Liver (tissue), 9 donors: ENCODE results near the gene FSIP1. TPM values are rescaled to one million over a fixed set of nuclear protein-coding genes. Genes with fewer than 3 reads are reported as not detected.

Experiments used
- DNase-seq: peaks from one replicate; pipeline ENCODE4 v3.0.0-alpha.2; 2017; ENCODE audit warnings: low spot score
- H3K27ac ChIP-seq, 2 donors: one replicate each; pipeline ENCODE4 v1.7.0; 2013; ENCODE audit warnings: inconsistent platforms in 2 of 2, low read length in 2 of 2, control low read depth in 1 of 2, low read depth in 1 of 2, mild to moderate bottlenecking in 1 of 2
- H3K27me3 ChIP-seq, 4 donors: one replicate each; pipeline versions ENCODE4 v1.6.1 to v1.7.0; 2013; ENCODE audit warnings: low read length in 3 of 4, inconsistent platforms in 1 of 4, mild to moderate bottlenecking in 1 of 4, moderate library complexity in 1 of 4; ENCODE audit not compliant: control insufficient read depth in 4 of 4, insufficient read depth in 4 of 4
- H3K36me3 ChIP-seq, 4 donors: one replicate each; pipeline versions ENCODE4 v1.6.1 to v1.7.0; 2013; ENCODE audit warnings: low read length in 3 of 4, mild to moderate bottlenecking in 3 of 4, low read depth in 1 of 4, moderate library complexity in 1 of 4; ENCODE audit not compliant: control insufficient read depth in 4 of 4, insufficient read depth in 3 of 4
- H3K4me1 ChIP-seq, 4 donors: one replicate each; pipeline versions ENCODE4 v1.6.1 to v1.7.0; 2013; ENCODE audit warnings: low read length in 3 of 4, mild to moderate bottlenecking in 3 of 4, moderate library complexity in 1 of 4; ENCODE audit not compliant: control insufficient read depth in 4 of 4, insufficient read depth in 4 of 4
- H3K4me3 ChIP-seq, 3 donors: one replicate each; pipeline versions ENCODE4 v1.6.1 to v1.7.0; 2013; ENCODE audit warnings: low read length in 3 of 3, control low read depth in 1 of 3, low read depth in 1 of 3, mild to moderate bottlenecking in 1 of 3
- H3K9ac ChIP-seq, 2 donors: one replicate each; pipeline ENCODE4 v1.7.0; 2013; ENCODE audit warnings: low read length in 2 of 2, mild to moderate bottlenecking in 2 of 2, moderate library complexity in 2 of 2, control low read depth in 1 of 2, low read depth in 1 of 2
- H3K9me3 ChIP-seq, 4 donors: one replicate each; pipeline versions ENCODE4 v1.6.1 to v1.7.0; 2013; ENCODE audit warnings: low read length in 3 of 4; ENCODE audit not compliant: control insufficient read depth in 4 of 4
- EGR1 ChIP-seq, 2 donors: IDR thresholded peaks; 2 replicates each; pipeline ENCODE4 v1.6.1; 2016 to 2018; ENCODE audit warnings: antibody characterized with exemption in 2 of 2, low read depth in 2 of 2
- FOXA1 ChIP-seq: IDR thresholded peaks from 2 replicates; pipeline ENCODE4 v1.6.1; 2016; ENCODE audit warnings: antibody characterized with exemption
- FOXA2 ChIP-seq: IDR thresholded peaks from 2 replicates; pipeline ENCODE4 v1.6.1; 2016; ENCODE audit warnings: antibody characterized with exemption
- GABPA ChIP-seq, 2 donors: IDR thresholded peaks in 1 of 2; conservative IDR thresholded peaks in 1 of 2; 2 replicates each; pipeline ENCODE4 v1.6.1; 2016; ENCODE audit warnings: antibody characterized with exemption in 2 of 2, mild to moderate bottlenecking in 1 of 2, moderate library complexity in 1 of 2
- HNF4A ChIP-seq, 2 donors: conservative IDR thresholded peaks; 2 replicates each; pipeline ENCODE4 v1.6.1; 2016; ENCODE audit warnings: antibody characterized with exemption in 2 of 2, mild to moderate bottlenecking in 2 of 2
- HNF4G ChIP-seq: IDR thresholded peaks from 2 replicates; pipeline ENCODE4 v1.6.1; 2016; ENCODE audit warnings: antibody characterized with exemption
- JUND ChIP-seq, 2 donors: IDR thresholded peaks; 2 replicates each; pipeline ENCODE4 v1.6.1; 2016; ENCODE audit warnings: antibody characterized with exemption in 2 of 2
- NR2F2 ChIP-seq: IDR thresholded peaks from 2 replicates; pipeline ENCODE4 v1.6.1; 2016; ENCODE audit warnings: antibody characterized with exemption
- RAD21 ChIP-seq, 2 donors: IDR thresholded peaks; 2 replicates each; pipeline ENCODE4 v1.6.1; 2016; ENCODE audit warnings: antibody characterized with exemption in 2 of 2, mild to moderate bottlenecking in 2 of 2
- RXRA ChIP-seq, 2 donors: IDR thresholded peaks; 2 replicates each; pipeline ENCODE4 v1.6.1; 2017 to 2018; ENCODE audit warnings: antibody characterized with exemption in 2 of 2, mild to moderate bottlenecking in 1 of 2
- SP1 ChIP-seq: IDR thresholded peaks from 2 replicates; pipeline ENCODE4 v1.6.1; 2018; ENCODE audit warnings: antibody characterized with exemption, mild to moderate bottlenecking
- TAF1 ChIP-seq: conservative IDR thresholded peaks from 2 replicates; pipeline ENCODE4 v1.6.1; 2016; ENCODE audit warnings: antibody characterized with exemption, mild to moderate bottlenecking
- YY1 ChIP-seq: IDR thresholded peaks from 2 replicates; pipeline ENCODE4 v1.6.1; 2016; ENCODE audit warnings: antibody characterized with exemption, mild to moderate bottlenecking
- WGBS: extraction: QIAGEN DNeasy Blood & Tissue Kit; methylation state at CpG from one replicate; pipeline ENCODE4 v1.1.7; 2013; 5-methylcytosine and 5-hydroxymethylcytosine counted together
- polyA plus RNA-seq, 2 donors: library from polyadenylated mRNA; stranded (reverse) in 1 of 2; unstranded in 1 of 2; fragments of 200-250 nt in 1 of 2; fragments of >200 nt in 1 of 2; fragmentation: Nextera tagmentation in 1 of 2; extraction: Ambion mirVana in 1 of 2; gene quantifications; one replicate each; pipeline versions ENCODE4 v1.2.1 to v1.2.3, GENCODE V29; 2013 to 2015
- total RNA-seq, 2 donors: library from RNA; depleted of rRNA; stranded (reverse); fragments of >200 nt; gene quantifications; one replicate each; pipeline ENCODE4 v1.2.3, GENCODE V29; 2014
- TF ChIP-seq, protein P1 (sequence below): IDR thresholded peaks from 2 replicates; pipeline ENCODE4 v1.6.1; 2016; ENCODE audit warnings: antibody characterized with exemption, mild to moderate bottlenecking
- TF ChIP-seq, protein P2 (sequence below): IDR thresholded peaks from 2 replicates; pipeline ENCODE4 v1.6.1; 2016; ENCODE audit warnings: antibody characterized with exemption
- TF ChIP-seq, protein P3 (sequence below): IDR thresholded peaks from 2 replicates; pipeline ENCODE4 v1.6.1; 2016; ENCODE audit warnings: antibody characterized with exemption
- TF ChIP-seq, protein P4 (sequence below): fragments of 150-350 bp; IDR thresholded peaks from 2 replicates; pipeline ENCODE4 v1.5.1; 2017; ENCODE audit warnings: improper control_type of control experiment, low read depth, low read length; ENCODE audit not compliant: missing input control
- TF ChIP-seq, protein P5 (sequence below): IDR thresholded peaks from 2 replicates; pipeline ENCODE4 v1.6.1; 2016; ENCODE audit warnings: antibody characterized with exemption
- donor health status: healthy.
- donor health status: healthy.
- donor health status: healthy.
- donor health status: healthy.
- donor health status: healthy.

FSIP1 gene
- total and polyA plus RNA-seq, 4 donors = 0.05 to 0.29 (median 0.13) TPM

DNA sequence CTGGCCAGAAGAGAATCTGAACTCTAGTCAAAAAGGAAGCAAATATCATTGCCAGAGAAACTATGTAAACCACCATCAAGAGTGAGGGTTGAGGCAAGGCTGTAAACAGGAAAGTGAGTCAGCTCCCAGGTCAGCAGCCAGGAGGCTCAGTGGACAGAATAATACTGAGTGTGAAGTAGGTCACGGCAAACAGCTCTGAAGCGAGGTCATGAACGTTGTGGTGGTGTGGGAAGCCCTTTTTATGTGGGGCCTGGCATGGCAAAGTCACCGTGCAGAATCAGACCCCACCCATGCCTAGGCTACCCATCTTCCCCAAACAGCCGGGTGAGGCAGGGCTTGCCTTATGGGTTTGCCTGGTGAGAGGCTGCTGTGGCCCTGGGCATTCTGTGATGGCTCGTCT lies 157.8 kb downstream of the FSIP1 start:
- TF ChIP-seq NR2F2 (peak; percentile 85), JUND (IDR thresholded peaks at IDR 0.05) (peak; percentile 57 to 68), GABPA (IDR thresholded peaks at IDR 0.05 in 1 of 2, conservative IDR thresholded peaks at IDR 0.05 in 1 of 2) (no peak), SP1 (peak; percentile 43), RAD21 (IDR thresholded peaks at IDR 0.05) (no peak), RXRA (IDR thresholded peaks at IDR 0.05) (peak; percentile 12 to 45)
- TF ChIP-seq, protein P1, sequence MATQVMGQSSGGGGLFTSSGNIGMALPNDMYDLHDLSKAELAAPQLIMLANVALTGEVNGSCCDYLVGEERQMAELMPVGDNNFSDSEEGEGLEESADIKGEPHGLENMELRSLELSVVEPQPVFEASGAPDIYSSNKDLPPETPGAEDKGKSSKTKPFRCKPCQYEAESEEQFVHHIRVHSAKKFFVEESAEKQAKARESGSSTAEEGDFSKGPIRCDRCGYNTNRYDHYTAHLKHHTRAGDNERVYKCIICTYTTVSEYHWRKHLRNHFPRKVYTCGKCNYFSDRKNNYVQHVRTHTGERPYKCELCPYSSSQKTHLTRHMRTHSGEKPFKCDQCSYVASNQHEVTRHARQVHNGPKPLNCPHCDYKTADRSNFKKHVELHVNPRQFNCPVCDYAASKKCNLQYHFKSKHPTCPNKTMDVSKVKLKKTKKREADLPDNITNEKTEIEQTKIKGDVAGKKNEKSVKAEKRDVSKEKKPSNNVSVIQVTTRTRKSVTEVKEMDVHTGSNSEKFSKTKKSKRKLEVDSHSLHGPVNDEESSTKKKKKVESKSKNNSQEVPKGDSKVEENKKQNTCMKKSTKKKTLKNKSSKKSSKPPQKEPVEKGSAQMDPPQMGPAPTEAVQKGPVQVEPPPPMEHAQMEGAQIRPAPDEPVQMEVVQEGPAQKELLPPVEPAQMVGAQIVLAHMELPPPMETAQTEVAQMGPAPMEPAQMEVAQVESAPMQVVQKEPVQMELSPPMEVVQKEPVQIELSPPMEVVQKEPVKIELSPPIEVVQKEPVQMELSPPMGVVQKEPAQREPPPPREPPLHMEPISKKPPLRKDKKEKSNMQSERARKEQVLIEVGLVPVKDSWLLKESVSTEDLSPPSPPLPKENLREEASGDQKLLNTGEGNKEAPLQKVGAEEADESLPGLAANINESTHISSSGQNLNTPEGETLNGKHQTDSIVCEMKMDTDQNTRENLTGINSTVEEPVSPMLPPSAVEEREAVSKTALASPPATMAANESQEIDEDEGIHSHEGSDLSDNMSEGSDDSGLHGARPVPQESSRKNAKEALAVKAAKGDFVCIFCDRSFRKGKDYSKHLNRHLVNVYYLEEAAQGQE = no peak
- Histone ChIP-seq H3K36me3 (no peaks in the 10 kb centered on the region), H3K27ac (peak overlapping the region; percentile 58 to 66), H3K9me3 (no peaks in the 10 kb centered on the region), H3K27me3 (no peaks in the 10 kb centered on the region), H3K4me1 (peaks cover 0 to 7% (median 3%) of the 10 kb centered on the region in 4 donors), H3K4me3 (no peak overlapping the region), H3K9ac (no peak overlapping the region)
- no peak for DNase-seq
- 68% methylated on average over 6 of the region's 6 CpGs for WGBS

DNA sequence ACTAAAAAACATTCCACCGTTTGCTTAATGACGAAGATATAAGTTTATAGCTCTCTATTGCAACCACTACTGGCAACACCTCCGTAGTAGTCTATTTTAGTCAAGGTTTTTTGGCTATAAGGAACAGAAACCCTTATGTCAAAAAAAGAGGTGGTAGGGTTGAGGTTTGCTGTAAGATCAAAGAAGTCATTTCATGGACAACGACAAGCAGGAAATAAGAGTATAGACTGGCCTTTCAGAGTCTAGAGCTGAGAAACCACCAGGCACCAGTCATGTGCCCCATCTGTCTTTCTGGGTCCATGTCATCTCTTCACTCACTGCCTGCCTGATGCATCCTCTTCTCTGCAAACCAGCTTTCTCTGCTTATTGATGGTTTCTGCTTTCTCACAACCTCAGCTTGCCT lies 159.1 kb downstream of the FSIP1 start:
- Histone ChIP-seq H3K9me3 (no peaks in the 10 kb centered on the region), H3K4me3 (no peak overlapping the region), H3K27ac (no peak overlapping the region), H3K36me3 (no peaks in the 10 kb centered on the region), H3K27me3 (no peaks in the 10 kb centered on the region), H3K9ac (no peak overlapping the region), H3K4me1 (peaks cover 0 to 7% (median 3%) of the 10 kb centered on the region in 4 donors)
- no peak for TF ChIP-seq NR2F2
- TF ChIP-seq, protein P1 = no peak
- TF ChIP-seq GABPA (IDR thresholded peaks at IDR 0.05 in 1 of 2, conservative IDR thresholded peaks at IDR 0.05 in 1 of 2) = no peak
- TF ChIP-seq HNF4A (conservative IDR thresholded peaks at IDR 0.05) = no peak
- TF ChIP-seq, protein P2, sequence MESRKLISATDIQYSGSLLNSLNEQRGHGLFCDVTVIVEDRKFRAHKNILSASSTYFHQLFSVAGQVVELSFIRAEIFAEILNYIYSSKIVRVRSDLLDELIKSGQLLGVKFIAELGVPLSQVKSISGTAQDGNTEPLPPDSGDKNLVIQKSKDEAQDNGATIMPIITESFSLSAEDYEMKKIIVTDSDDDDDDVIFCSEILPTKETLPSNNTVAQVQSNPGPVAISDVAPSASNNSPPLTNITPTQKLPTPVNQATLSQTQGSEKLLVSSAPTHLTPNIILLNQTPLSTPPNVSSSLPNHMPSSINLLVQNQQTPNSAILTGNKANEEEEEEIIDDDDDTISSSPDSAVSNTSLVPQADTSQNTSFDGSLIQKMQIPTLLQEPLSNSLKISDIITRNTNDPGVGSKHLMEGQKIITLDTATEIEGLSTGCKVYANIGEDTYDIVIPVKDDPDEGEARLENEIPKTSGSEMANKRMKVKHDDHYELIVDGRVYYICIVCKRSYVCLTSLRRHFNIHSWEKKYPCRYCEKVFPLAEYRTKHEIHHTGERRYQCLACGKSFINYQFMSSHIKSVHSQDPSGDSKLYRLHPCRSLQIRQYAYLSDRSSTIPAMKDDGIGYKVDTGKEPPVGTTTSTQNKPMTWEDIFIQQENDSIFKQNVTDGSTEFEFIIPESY = no peak
- no peak for TF ChIP-seq YY1
- no peak for TF ChIP-seq SP1
- TF ChIP-seq HNF4G = no peak
- no peak for TF ChIP-seq JUND (IDR thresholded peaks at IDR 0.05)
- no peak for TF ChIP-seq RAD21 (IDR thresholded peaks at IDR 0.05)
- no peak for TF ChIP-seq FOXA1
- TF ChIP-seq, protein P3, sequence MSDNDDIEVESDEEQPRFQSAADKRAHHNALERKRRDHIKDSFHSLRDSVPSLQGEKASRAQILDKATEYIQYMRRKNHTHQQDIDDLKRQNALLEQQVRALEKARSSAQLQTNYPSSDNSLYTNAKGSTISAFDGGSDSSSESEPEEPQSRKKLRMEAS = no peak
- TF ChIP-seq RXRA (IDR thresholded peaks at IDR 0.05) = no peak
- TF ChIP-seq, protein P4, sequence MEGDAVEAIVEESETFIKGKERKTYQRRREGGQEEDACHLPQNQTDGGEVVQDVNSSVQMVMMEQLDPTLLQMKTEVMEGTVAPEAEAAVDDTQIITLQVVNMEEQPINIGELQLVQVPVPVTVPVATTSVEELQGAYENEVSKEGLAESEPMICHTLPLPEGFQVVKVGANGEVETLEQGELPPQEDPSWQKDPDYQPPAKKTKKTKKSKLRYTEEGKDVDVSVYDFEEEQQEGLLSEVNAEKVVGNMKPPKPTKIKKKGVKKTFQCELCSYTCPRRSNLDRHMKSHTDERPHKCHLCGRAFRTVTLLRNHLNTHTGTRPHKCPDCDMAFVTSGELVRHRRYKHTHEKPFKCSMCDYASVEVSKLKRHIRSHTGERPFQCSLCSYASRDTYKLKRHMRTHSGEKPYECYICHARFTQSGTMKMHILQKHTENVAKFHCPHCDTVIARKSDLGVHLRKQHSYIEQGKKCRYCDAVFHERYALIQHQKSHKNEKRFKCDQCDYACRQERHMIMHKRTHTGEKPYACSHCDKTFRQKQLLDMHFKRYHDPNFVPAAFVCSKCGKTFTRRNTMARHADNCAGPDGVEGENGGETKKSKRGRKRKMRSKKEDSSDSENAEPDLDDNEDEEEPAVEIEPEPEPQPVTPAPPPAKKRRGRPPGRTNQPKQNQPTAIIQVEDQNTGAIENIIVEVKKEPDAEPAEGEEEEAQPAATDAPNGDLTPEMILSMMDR = no peak
- no peak for TF ChIP-seq EGR1 (IDR thresholded peaks at IDR 0.05; ENCODE audit: low read depth in 2 of 2)
- TF ChIP-seq, protein P5, sequence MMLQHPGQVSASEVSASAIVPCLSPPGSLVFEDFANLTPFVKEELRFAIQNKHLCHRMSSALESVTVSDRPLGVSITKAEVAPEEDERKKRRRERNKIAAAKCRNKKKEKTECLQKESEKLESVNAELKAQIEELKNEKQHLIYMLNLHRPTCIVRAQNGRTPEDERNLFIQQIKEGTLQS = no peak
- no peak for TF ChIP-seq FOXA2
- TF ChIP-seq TAF1 = no peak
- no peak for DNase-seq
- 75% methylated on average over 4 of the region's 4 CpGs for WGBS
